HEK293T (cell line): Measurements from ENCODE around the gene ZNF516.

Experiments used
- CTCF ChIA-PET: fragments of 350-600 bp; formaldehyde crosslinking; extraction: SDS; loops from one replicate; lab custom pipeline; 2021; ENCODE audit warnings: antibody characterized with exemption, inconsistent platforms; lab: Yijun Ruan, JAX
- POLR2A ChIA-PET: fragments of 350-600 bp; formaldehyde crosslinking; extraction: SDS; loops from one replicate; lab custom pipeline; 2020; ENCODE audit warnings: antibody characterized with exemption, inconsistent platforms; lab: Yijun Ruan, JAX
- DNase-seq: peaks from one replicate; pipeline ENCODE4 v3.0.0; 2012; ENCODE audit warnings: mixed read lengths; ENCODE audit errors: extremely low spot score
- ARNT ChIP-seq: fragments of 450-650 bp; IDR thresholded peaks from 2 replicates; pipeline ENCODE4 v1.6.1; 2017; ENCODE audit warnings: mild to moderate bottlenecking
- BHLHE40 ChIP-seq: fragments of 450-650 bp; IDR thresholded peaks from 2 replicates; pipeline ENCODE4 v1.6.1; 2016; ENCODE audit warnings: mild to moderate bottlenecking, moderate library complexity, borderline replicate concordance
- CTBP1 ChIP-seq: fragments of 450-650 bp; IDR thresholded peaks from 2 replicates; pipeline ENCODE4 v1.6.1; 2016; ENCODE audit warnings: borderline replicate concordance
- ELF4 ChIP-seq: fragments of 450-650 bp; IDR thresholded peaks from 2 replicates; pipeline ENCODE4 v1.6.1; 2017; ENCODE audit warnings: antibody characterized with exemption
- FOXA1 ChIP-seq: fragments of 450-650 bp; IDR thresholded peaks from 2 replicates; pipeline ENCODE4 v1.6.1; 2016; ENCODE audit warnings: mild to moderate bottlenecking
- FOXK2 ChIP-seq: fragments of 450-650 bp; IDR thresholded peaks from 2 replicates; pipeline ENCODE4 v1.6.1; 2016; ENCODE audit warnings: mild to moderate bottlenecking
- FOXM1 ChIP-seq: fragments of 450-650 bp; IDR thresholded peaks from 2 replicates; pipeline ENCODE4 v1.6.1; 2017; ENCODE audit warnings: mild to moderate bottlenecking, borderline replicate concordance
- HDGF ChIP-seq: fragments of 450-650 bp; IDR thresholded peaks from 2 replicates; pipeline ENCODE4 v1.6.1; 2017; ENCODE audit warnings: antibody characterized with exemption, borderline replicate concordance
- L3MBTL2 ChIP-seq: fragments of 450-650 bp; conservative IDR thresholded peaks from 2 replicates; pipeline ENCODE4 v1.6.1; 2016; ENCODE audit warnings: mild to moderate bottlenecking
- LEF1 ChIP-seq: fragments of 450-650 bp; IDR thresholded peaks from 2 replicates; pipeline ENCODE4 v1.6.1; 2017; ENCODE audit warnings: mild to moderate bottlenecking, borderline replicate concordance
- NFRKB ChIP-seq: fragments of 450-650 bp; IDR thresholded peaks from 2 replicates; pipeline ENCODE4 v1.6.1; 2016; ENCODE audit warnings: mild to moderate bottlenecking, moderate library complexity
- SUZ12 ChIP-seq: fragments of 450-650 bp; IDR thresholded peaks from 2 replicates; pipeline ENCODE4 v1.6.1; 2016; ENCODE audit warnings: mild to moderate bottlenecking
- TARDBP ChIP-seq: fragments of 450-650 bp; IDR thresholded peaks from 2 replicates; pipeline ENCODE4 v1.6.1; 2016
- ZNF384 ChIP-seq: fragments of 450-650 bp; IDR thresholded peaks from 2 replicates; pipeline ENCODE4 v1.6.1; 2016
- TF ChIP-seq, protein P1 (sequence below): fragments of 450-650 bp; IDR thresholded peaks from 2 replicates; pipeline ENCODE4 v1.6.1; 2016

ZNF516 gene

DNA sequence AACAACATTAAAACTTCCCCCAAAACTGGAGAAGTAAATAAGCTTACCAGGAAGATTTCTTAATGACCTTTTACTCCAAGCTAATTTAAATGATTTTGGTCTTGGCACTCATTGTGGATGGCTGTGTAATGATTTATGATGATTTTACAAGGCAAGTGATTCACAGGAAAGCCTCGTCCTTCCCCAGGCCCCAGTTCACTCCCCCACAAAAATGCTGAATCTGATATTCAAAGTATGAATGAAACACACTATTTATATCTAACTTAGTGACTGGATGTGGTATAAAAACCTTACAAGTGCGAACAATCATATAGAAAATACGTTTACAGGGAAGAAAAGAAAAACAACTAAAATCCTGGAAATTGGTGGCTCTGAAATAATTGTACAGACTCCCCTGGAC lies 49.8 kb downstream of the ZNF516 start:
- CTCF ChIA-PET, result no interaction called here
- POLR2A ChIA-PET, result no interaction called here
- no peak for DNase-seq
- TF ChIP-seq CTBP1 (no peak), TARDBP (no peak), FOXK2 (no peak), FOXM1 (no peak), L3MBTL2 (no peak), ELF4 (no peak), ARNT (no peak)
- TF ChIP-seq, protein P1, sequence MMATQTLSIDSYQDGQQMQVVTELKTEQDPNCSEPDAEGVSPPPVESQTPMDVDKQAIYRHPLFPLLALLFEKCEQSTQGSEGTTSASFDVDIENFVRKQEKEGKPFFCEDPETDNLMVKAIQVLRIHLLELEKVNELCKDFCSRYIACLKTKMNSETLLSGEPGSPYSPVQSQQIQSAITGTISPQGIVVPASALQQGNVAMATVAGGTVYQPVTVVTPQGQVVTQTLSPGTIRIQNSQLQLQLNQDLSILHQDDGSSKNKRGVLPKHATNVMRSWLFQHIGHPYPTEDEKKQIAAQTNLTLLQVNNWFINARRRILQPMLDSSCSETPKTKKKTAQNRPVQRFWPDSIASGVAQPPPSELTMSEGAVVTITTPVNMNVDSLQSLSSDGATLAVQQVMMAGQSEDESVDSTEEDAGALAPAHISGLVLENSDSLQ, result no peak

DNA sequence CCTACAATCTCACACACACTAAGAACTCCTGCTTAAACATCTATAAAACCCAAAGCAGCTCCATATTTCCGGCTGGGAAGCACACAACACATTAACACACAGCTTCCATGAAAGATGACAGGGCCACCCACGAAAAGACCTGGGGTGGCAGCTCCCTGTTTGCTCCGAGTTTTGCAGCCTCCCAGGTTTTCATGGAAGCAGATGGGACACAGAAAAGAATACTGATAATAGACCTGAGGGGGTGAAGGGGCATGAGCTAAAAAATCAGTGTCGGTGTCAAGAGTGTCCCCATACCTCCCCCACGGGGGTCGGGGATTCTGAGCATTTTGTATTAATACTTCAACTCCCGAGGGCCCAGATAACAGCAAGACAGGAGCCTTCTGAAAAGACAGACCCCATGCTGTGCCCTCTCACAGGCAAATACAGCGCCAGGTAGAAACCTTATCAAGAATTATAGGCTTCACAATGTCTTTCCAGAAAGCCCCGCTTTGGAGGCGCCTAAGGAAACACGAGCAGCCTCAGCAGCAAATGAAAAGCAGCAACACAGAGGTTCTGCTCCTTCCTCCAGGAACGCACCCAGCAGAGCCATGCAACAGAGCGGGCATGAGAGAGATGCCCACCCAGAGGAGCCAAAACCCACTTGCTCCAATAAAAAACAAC lies 50.5 kb downstream of the ZNF516 start:
- ChIA-PET POLR2A (no interaction called here), CTCF (no interaction called here)
- TF ChIP-seq HDGF, result no peak
- TF ChIP-seq, protein P1, result no peak
- no peak for DNase-seq

DNA sequence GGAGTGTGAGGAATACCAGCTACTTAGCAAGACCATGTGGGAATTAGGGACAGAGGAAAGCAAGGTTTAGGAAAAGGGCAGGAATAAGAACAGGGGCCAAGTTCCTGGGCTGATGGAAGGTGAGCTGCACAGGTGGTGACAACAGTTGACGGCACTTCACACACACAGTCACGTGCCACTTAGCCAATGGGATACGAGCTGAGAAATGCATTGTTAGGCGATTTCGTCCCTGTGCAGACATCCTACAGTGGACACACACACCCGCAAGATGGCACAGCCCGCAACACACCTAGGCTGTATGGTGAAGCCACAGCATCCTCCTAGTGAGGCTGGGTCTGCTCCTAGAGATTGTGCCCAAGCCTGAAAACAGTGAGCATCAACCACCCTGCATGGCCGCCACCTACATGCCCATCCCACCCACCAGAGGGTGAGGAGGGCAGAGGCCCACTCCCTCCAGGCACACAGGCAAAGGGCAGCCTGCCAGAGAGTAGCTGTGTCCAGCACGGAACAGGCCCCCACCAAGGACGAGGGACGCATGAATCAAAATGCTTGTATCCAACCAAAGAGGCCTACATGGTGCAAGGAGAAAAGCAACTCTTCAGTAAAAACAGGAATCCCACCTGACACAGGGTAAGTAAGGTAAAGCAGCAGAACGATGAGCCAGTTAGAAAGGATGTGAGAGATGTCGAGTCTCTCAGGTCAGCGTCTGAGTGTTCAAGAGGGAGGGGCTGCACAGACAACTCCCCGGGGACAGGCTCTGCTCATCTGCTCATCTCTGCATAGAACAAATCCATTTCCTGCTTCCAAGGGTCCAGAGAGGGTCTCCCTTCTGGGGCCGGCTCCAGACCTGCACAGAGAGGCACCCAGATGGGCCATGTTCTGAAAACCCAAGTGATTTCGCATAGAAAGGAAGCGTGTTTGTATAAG lies 51.3 kb downstream of the ZNF516 start:
- DNase-seq, result no peak
- ChIA-PET CTCF (no interaction called here), POLR2A (no interaction called here)
- no peak for TF ChIP-seq FOXM1
- TF ChIP-seq L3MBTL2, result no peak
- TF ChIP-seq HDGF, result no peak
- TF ChIP-seq TARDBP, result no peak
- no peak for TF ChIP-seq ELF4
- TF ChIP-seq FOXA1, result no peak
- TF ChIP-seq ZNF384, result no peak
- TF ChIP-seq, protein P1, result no peak
- no peak for TF ChIP-seq SUZ12
- TF ChIP-seq FOXK2, result no peak
- no peak for TF ChIP-seq NFRKB
- no peak for TF ChIP-seq ARNT
- no peak for TF ChIP-seq BHLHE40

DNA sequence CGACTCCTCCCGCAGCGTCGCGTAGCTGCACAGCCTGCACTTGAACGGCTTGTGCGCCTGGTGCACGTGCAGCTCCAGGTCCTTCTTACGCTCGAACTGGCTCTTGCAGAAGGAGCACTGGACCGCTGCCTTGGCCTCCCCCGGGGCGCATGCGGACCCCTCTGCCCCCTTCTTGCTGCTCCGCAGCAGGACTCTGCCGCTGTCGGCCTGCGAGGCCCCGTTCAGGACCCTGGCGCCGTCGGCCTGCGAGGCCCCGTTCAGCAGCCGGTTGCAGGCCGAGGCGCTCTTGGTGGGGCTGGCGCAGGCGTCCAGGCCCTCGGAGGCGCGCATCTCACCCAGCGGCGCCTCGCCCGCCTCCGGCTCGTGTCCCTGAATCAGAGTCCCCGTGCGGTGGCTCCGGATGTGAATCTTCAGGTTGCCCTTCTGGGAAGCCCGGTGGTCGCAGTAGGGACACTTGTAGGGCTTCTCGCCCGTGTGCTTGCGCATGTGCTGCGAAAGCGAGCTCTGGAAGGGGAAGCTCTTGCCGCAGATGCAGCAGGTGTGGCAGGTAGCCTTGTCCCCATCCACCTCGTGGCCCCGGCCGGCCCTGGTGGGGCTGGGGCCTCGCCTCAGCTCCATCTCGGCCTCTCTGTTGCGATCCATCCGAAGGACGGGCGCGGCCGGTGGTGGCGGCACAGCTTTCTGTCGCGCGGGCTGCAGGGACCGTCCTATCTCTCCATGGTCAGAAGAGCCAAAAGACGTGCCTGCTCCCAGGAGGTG lies 52.5 kb downstream of the ZNF516 start:
- ChIA-PET POLR2A (no interaction called here), CTCF (no interaction called here)
- no peak for DNase-seq
- TF ChIP-seq HDGF (no peak), NFRKB (no peak), FOXA1 (no peak), ARNT (no peak), SUZ12 (no peak), ZNF384 (no peak), BHLHE40 (no peak), FOXK2 (no peak), LEF1 (no peak), CTBP1 (no peak)

DNA sequence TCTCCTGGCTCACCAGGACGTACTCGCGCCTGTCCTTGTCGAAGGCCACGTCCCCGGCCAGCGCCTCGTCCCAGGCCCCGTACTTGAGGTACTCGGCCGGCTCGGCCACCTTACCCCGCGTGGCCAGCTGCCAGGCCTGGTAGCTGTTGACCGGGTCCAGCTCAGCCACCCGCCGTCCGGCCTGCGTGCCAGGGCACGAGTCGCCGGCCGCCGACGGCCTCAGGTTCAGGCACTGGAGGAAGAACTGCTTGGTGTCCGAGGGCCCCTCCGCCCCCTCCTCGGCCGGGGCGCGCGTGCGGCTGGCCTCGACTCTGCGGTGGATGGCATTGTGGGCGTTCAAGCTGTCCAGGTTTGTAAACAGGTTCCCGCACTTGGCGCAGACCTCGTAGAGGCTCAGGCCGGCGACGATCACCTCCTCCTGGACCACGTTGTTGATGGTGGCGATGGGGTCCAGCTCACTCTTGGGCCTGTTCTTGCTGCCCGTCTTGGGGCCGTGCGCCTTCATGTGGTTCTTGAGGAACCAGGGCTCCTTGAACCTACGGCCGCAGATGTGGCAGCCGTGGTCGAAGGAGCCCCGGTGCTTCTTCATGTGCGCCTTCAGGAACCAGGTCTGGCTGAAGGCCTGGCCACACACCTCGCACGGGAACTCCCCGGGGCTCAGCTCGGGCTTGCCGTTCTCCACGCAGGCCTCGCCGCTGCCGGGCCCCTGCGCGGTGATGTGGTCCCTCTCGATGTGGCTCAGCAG lies 53.2 kb downstream of the ZNF516 start:
- CTCF ChIA-PET, result no interaction called here
- POLR2A ChIA-PET, result no interaction called here
- TF ChIP-seq NFRKB (no peak), ARNT (no peak), BHLHE40 (no peak)
- DNase-seq, result no peak
